ENCODE results near the gene PRRG4. TPM values are rescaled to one million over a fixed set of nuclear protein-coding genes. Genes with fewer than 3 reads are reported as not detected.

PRRG4 gene
- total and polyA plus RNA-seq, 2 experiments from 2014 or later: not detected

DNA sequence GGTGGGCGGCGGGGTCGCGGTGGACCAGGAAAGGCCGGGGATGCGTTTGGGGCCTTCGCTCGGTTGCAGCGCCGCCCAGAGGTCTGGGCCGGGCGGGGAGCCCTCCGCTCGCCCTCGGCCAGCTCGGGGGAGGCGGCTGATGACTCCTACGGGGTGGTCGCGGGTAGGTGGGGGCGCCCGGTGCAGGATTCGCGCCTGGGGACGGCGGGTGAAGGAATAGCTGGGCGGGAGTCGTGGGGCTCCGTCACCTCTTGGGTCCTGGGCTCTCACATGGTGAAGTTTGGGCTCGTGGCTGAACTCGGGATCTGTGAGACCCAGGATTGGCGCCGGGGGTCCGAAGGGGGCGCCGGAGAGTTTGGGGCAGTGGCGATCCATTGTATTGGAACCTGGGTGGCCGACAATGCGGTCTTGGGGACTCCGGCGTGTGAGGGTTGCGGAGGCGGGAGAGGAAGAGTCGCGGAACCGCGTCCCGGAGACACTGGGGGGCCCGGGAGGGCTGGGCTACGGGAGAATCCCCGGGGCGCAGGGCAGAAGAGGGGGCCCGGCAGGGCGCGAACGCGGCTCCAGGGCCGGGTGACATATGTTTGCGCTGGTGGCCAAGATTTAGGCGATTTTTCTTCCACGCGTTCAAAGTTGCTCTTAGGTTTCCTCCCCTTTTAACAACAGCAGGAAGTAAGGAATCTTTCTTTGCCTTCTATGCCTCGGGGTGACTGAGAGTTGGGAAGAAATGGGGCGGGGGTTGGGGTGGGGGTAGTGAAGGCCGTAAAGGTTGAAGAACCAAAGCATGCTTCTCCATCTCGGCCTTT lies 63.8 kb downstream of the PRRG4 start:
- 1% methylated on average over 35 to 66 of the region's 66 CpGs for whole genome bisulfite sequencing, 2 experiments (ENCODE audit: low coverage in 1 of 2, low lambda C conversion rate in 2 of 2, missing lambda C conversion rate in 2 of 2)
- Histone ChIP-seq H3K27ac (peak overlapping the region; percentile 81), H3K9me3 (ENCODE audit: low read depth) (no peaks in the 10 kb centered on the region), H3K27me3 (replicated peaks; ENCODE audit: insufficient read depth) (no peaks in the 10 kb centered on the region), H3F3A (ENCODE audit: insufficient read depth) (peaks cover 20% of the 10 kb centered on the region), H3K79me2 (ENCODE audit: insufficient read depth) (peaks cover 47% of the 10 kb centered on the region), H3K9ac (peak overlapping the region; percentile 87), H3K4me2 (ENCODE audit: unreplicated experiment) (peak overlapping the region; percentile 89), H2AFZ (peak overlapping the region; percentile 69), H3K9me2 (ENCODE audit: insufficient read depth) (no peaks in the 10 kb centered on the region), H3K36me3 (ENCODE audit: low read depth) (no peaks in the 10 kb centered on the region), H3K4me3 (peak overlapping the region; percentile 99), H4K20me1 (ENCODE audit: insufficient read depth) (no peaks in the 10 kb centered on the region), H3K4me1 (ENCODE audit: insufficient read depth) (peaks cover 22% of the 10 kb centered on the region)
- TF ChIP-seq EZH2 (IDR thresholded peaks at IDR 0.05; ENCODE audit: insufficient read depth, poor library complexity, severe bottlenecking) (no peak), EZH2phosphoT487 (IDR thresholded peaks at IDR 0.05; ENCODE audit: insufficient read depth, low read depth) (no peak)
- DNase-seq: peak; percentile 80
- in situ Hi-C loops (cut with MboI): no loop called here

DNA sequence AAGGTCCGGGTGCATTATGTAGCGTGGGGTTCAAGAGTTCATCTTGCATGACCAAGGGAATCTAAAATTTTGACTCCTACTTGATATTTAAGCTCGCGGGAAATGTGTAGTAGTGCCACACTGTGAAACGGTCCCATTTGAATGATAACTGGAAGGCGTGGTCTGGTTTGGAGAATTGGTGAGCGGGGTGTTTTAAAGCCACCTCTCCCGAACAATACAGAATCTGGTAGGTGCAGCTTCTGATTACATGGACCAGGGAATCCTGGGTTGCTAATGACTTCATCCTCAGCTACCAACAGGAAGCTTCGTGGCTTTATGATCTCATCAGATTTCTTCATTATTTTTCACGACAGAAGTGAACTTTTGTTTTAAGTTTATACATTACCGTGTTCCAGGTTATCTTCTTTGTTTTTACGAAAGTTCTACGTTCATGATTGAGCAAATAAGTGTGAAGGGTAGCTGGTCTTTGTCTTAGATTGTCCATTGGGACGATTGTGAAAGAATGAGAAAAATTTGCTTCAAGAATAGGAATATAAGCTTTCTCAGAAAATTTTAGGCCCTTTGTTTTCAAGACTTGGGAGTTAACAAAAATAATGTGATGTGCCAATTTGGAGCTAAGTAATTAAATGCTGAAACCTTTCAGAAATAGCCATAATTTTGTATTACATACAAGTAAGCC lies 64.6 kb downstream of the PRRG4 start:
- H3K9me3 ChIP-seq (ENCODE audit: low read depth): no peaks in the 10 kb centered on the region
- H3K27me3 ChIP-seq (replicated peaks; ENCODE audit: insufficient read depth): no peaks in the 10 kb centered on the region
- no peaks in the 10 kb centered on the region for H3K36me3 ChIP-seq (ENCODE audit: low read depth)
- H3K9ac ChIP-seq: peak overlapping the region; percentile 87
- peaks cover 55% of the 10 kb centered on the region for H3K79me2 ChIP-seq (ENCODE audit: insufficient read depth)
- in situ Hi-C loops (cut with MboI): no loop called here
- H3K27ac ChIP-seq: peak overlapping the region; percentile 81
- H3K4me2 ChIP-seq (ENCODE audit: unreplicated experiment): peak overlapping the region; percentile 89
- H3K9me2 ChIP-seq (ENCODE audit: insufficient read depth): no peaks in the 10 kb centered on the region
- no peak for TF ChIP-seq EZH2phosphoT487 (IDR thresholded peaks at IDR 0.05; ENCODE audit: insufficient read depth, low read depth)
- TF ChIP-seq EZH2 (IDR thresholded peaks at IDR 0.05; ENCODE audit: insufficient read depth, poor library complexity, severe bottlenecking): no peak
- DNase-seq: peak; percentile 89
- WGBS, 2 experiments (ENCODE audit: low coverage in 1 of 2, low lambda C conversion rate in 2 of 2, missing lambda C conversion rate in 2 of 2): 1 to 2% methylated on average over 14 of the region's 14 CpGs
- H2AFZ ChIP-seq: peak overlapping the region; percentile 69
- peaks cover 14% of the 10 kb centered on the region for H3F3A ChIP-seq (ENCODE audit: insufficient read depth)
- peak overlapping the region; percentile 99 for H3K4me3 ChIP-seq
- H3K4me1 ChIP-seq (ENCODE audit: insufficient read depth): peaks cover 15% of the 10 kb centered on the region
- no peaks in the 10 kb centered on the region for H4K20me1 ChIP-seq (ENCODE audit: insufficient read depth)

DNA sequence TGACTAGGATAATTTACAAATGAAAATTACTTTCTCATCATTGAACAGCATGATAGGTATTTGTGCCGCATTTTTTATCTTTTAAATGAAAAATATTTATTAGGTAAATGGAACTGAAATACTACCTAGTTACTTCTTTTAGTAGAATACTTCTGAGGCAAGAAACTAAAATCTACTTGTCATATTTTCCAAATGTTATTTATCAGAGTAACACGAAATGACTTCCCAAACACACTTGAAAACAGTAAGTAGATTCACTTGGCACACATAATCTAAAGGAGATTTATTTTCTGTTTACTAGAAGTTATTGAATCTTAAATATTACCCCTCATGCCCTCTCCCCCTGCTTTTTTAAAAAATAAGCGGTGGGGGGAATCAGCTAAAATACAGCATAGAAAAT lies 65.2 kb downstream of the PRRG4 start:
- in situ Hi-C loops (cut with MboI): no loop called here
- Histone ChIP-seq H3K4me2 (ENCODE audit: unreplicated experiment) (peak overlapping the region; percentile 89), H2AFZ (peak overlapping the region; percentile 69; the same call in 1 of the 2 replicates), H3K4me1 (ENCODE audit: insufficient read depth) (peaks cover 15% of the 10 kb centered on the region), H3K36me3 (ENCODE audit: low read depth) (no peaks in the 10 kb centered on the region), H3K9ac (peak overlapping the region; percentile 87), H3K9me3 (ENCODE audit: low read depth) (no peaks in the 10 kb centered on the region), H3F3A (ENCODE audit: insufficient read depth) (peaks cover 14% of the 10 kb centered on the region), H3K9me2 (ENCODE audit: insufficient read depth) (no peaks in the 10 kb centered on the region), H4K20me1 (ENCODE audit: insufficient read depth) (no peaks in the 10 kb centered on the region), H3K4me3 (peak overlapping the region; percentile 99), H3K27ac (peak overlapping the region; percentile 81), H3K79me2 (ENCODE audit: insufficient read depth) (peaks cover 61% of the 10 kb centered on the region), H3K27me3 (replicated peaks; ENCODE audit: insufficient read depth) (no peaks in the 10 kb centered on the region)
- no peak for DNase-seq
- WGBS, 2 experiments (ENCODE audit: low coverage in 1 of 2, low lambda C conversion rate in 2 of 2, missing lambda C conversion rate in 2 of 2): 95 to 96% methylated on average over 3 of the region's 3 CpGs
- TF ChIP-seq EZH2 (IDR thresholded peaks at IDR 0.05; ENCODE audit: insufficient read depth, poor library complexity, severe bottlenecking) (no peak), EZH2phosphoT487 (IDR thresholded peaks at IDR 0.05; ENCODE audit: insufficient read depth, low read depth) (no peak)

DNA sequence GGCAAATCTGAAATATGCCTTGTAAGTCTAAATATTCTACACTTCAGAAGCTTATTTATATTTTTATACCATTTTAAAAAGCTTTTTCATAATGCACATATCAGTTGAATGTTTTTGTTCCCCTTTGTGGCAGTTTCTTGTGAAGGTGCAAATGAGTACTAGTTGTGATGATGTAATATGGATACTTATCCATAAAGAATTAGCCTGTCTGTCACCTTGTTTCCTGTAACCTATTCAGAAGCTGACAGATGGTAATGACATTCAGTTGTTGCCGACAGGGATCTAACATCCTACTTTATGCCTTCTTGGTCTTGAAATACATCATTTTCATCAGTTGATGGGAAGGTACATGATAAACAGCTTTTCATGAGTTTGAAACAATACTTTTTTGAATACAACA lies 65.7 kb downstream of the PRRG4 start:
- Histone ChIP-seq H4K20me1 (ENCODE audit: insufficient read depth) (no peaks in the 10 kb centered on the region), H3K9me3 (ENCODE audit: low read depth) (no peaks in the 10 kb centered on the region), H3K79me2 (ENCODE audit: insufficient read depth) (peaks cover 67% of the 10 kb centered on the region), H3F3A (ENCODE audit: insufficient read depth) (peaks cover 14% of the 10 kb centered on the region), H3K4me3 (no peak overlapping the region), H3K27me3 (replicated peaks; ENCODE audit: insufficient read depth) (no peaks in the 10 kb centered on the region), H3K4me2 (ENCODE audit: unreplicated experiment) (no peak overlapping the region), H3K9me2 (ENCODE audit: insufficient read depth) (no peaks in the 10 kb centered on the region), H3K9ac (no peak overlapping the region), H2AFZ (no peak overlapping the region; the same call in 1 of the 2 replicates), H3K27ac (no peak overlapping the region), H3K36me3 (ENCODE audit: low read depth) (no peaks in the 10 kb centered on the region), H3K4me1 (ENCODE audit: insufficient read depth) (peaks cover 15% of the 10 kb centered on the region)
- in situ Hi-C loops (cut with MboI): no loop called here
- WGBS, 2 experiments (ENCODE audit: low coverage in 1 of 2, low lambda C conversion rate in 2 of 2, missing lambda C conversion rate in 2 of 2): 49 to 52% methylated on average over 1 of the region's 1 CpG
- no peak for DNase-seq
- TF ChIP-seq EZH2 (IDR thresholded peaks at IDR 0.05; ENCODE audit: insufficient read depth, poor library complexity, severe bottlenecking): no peak
- no peak for TF ChIP-seq EZH2phosphoT487 (IDR thresholded peaks at IDR 0.05; ENCODE audit: insufficient read depth, low read depth)

Measured in GM23248 (cell line).